K562 (cell line): Measurements from ENCODE around the gene PDE6G. TPM values are rescaled to one million over a fixed set of nuclear protein-coding genes. Genes with fewer than 3 reads are reported as not detected.
A peak's percentile ranks its signal among the peaks of the same experiment; 100 is the strongest.

ENCODE experiments used
- ATAC-seq: fragments of 200-7000 bp; cut with Tn5 transposase; 3 replicates; pipeline ENCODE4 v1.9.1; 2020; ENCODE audit warnings: moderate library complexity
- BruUV-seq: library from RNA; stranded (reverse); fragments of 400-500 nt; replicated peaks from 2 replicates; lab custom pipeline; 2021; lab: Mats Ljungman, UMichigan
- CTCF ChIA-PET: fragments of 300-600 bp; formaldehyde crosslinking; extraction: SDS; loops from one replicate; lab custom pipeline; 2021; ENCODE audit warnings: low intra/inter-chr PET ratio; lab: Yijun Ruan, JAX
- POLR2A ChIA-PET: fragments of 300-600, 350-650 bp; sonication (Branson Sonifier 250); formaldehyde crosslinking; extraction: SDS; loops from one replicate; lab custom pipeline; 2021; ENCODE audit warnings: antibody characterized with exemption, inconsistent platforms; lab: Yijun Ruan, JAX
- DNase-seq, 4 experiments: peaks; one replicate each; pipeline versions ENCODE4 v3.0.0 to v3.0.0-alpha.2; 2011 to 2018; ENCODE audit warnings: low spot score in 3 of 4, mixed read lengths in 3 of 4; ENCODE audit errors: extremely low read depth in 1 of 4
- FAIRE-seq: peaks from 2 replicates; lab custom pipeline; 2011; peaks lifted over from hg19 to GRCh38; lab: Jason Lieb, UNC
- H2AFZ ChIP-seq: 2 replicates; pipeline ENCODE4 v1.6.0; 2011; ENCODE audit warnings: low read depth, low read length, control low read depth, inconsistent platforms
- H3K27ac ChIP-seq: fragments of 200-600 bp; 3 replicates; pipeline ENCODE4 v1.8.0; 2011; ENCODE audit warnings: low read depth, mild to moderate bottlenecking, control low read depth, inconsistent platforms, low read length, moderate library complexity, mixed read lengths; ENCODE audit errors: extremely low read depth
- H3K27me3 ChIP-seq, 2 experiments: fragments of 300-600 bp in 1 of 2; 2 replicates in 1 of 2; 3 replicates in 1 of 2; pipeline versions ENCODE4 v1.6.0 to v1.8.0; 2011; ENCODE audit warnings: inconsistent platforms in 2 of 2, low read length in 2 of 2, mild to moderate bottlenecking in 1 of 2, mixed read lengths in 1 of 2, moderate library complexity in 1 of 2; ENCODE audit not compliant: control insufficient read depth in 2 of 2, insufficient read depth in 2 of 2
- H3K36me3 ChIP-seq: fragments of 300-600 bp; 3 replicates; pipeline ENCODE4 v1.8.0; 2011; ENCODE audit warnings: mild to moderate bottlenecking, low read length, inconsistent platforms; ENCODE audit not compliant: control insufficient read depth, insufficient read depth
- H3K4me1 ChIP-seq, 2 experiments: fragments of 200-600 bp in 1 of 2; replicated peaks in 1 of 2; 2 replicates in 1 of 2; 3 replicates in 1 of 2; pipeline versions ENCODE4 v1.5.1 to v1.8.0; 2011; ENCODE audit warnings: inconsistent platforms in 2 of 2, low read length in 2 of 2, mild to moderate bottlenecking in 1 of 2, mixed read lengths in 1 of 2, moderate library complexity in 1 of 2; ENCODE audit not compliant: control insufficient read depth in 2 of 2, insufficient read depth in 2 of 2
- H3K4me2 ChIP-seq: 2 replicates; pipeline ENCODE4 v1.6.1; 2011; ENCODE audit warnings: low read length, control low read depth, inconsistent platforms, mixed read lengths; ENCODE audit not compliant: insufficient read depth
- H3K4me3 ChIP-seq: fragments of 200-600 bp; sonication (generic), shearing (Covaris generic); 2 replicates; pipeline ENCODE4 v1.5.1; 2016; ENCODE audit warnings: control low read depth, inconsistent platforms
- H3K79me2 ChIP-seq: fragments of 200-600 bp; 3 replicates; pipeline ENCODE4 v1.8.0; 2011; ENCODE audit warnings: low read length, inconsistent platforms; ENCODE audit not compliant: control insufficient read depth, insufficient read depth
- H3K9ac ChIP-seq, 2 experiments: 2 replicates each; pipeline versions ENCODE4 v1.6.0 to v1.6.1; 2011; ENCODE audit warnings: low read depth in 2 of 2, low read length in 2 of 2, control low read depth in 1 of 2, inconsistent platforms in 1 of 2, mild to moderate bottlenecking in 1 of 2, mixed read lengths in 1 of 2; ENCODE audit not compliant: insufficient read depth in 1 of 2
- H3K9me1 ChIP-seq: one replicate; pipeline ENCODE4 v1.6.0; 2011; ENCODE audit warnings: inconsistent platforms, mild to moderate bottlenecking, low read length, moderate library complexity; ENCODE audit not compliant: control insufficient read depth, insufficient read depth
- H3K9me3 ChIP-seq: replicated peaks from 2 replicates; pipeline ENCODE4 v1.5.1; 2011; ENCODE audit warnings: low read depth, low read length, inconsistent platforms; ENCODE audit not compliant: control insufficient read depth, insufficient read depth
- H4K20me1 ChIP-seq: replicated peaks from 2 replicates; pipeline ENCODE4 v1.6.1; 2011; ENCODE audit warnings: low read length, inconsistent platforms, mixed read lengths; ENCODE audit not compliant: control insufficient read depth, insufficient read depth
- CBX1 ChIP-seq: sonication (generic); IDR thresholded peaks from 2 replicates; pipeline ENCODE4 v1.6.1; 2016; ENCODE audit warnings: antibody characterized with exemption, low read depth, mild to moderate bottlenecking
- CBX5 ChIP-seq: IDR thresholded peaks from 2 replicates; pipeline ENCODE4 v1.6.1; 2014; ENCODE audit warnings: low read depth, borderline replicate concordance
- ETV6 ChIP-seq, 3 experiments: fragments of 150-350 bp in 1 of 3; sonication (generic) in 1 of 3; formaldehyde crosslinking in 1 of 3; IDR thresholded peaks; 2 replicates each; pipeline versions ENCODE4 v1.6.1 to v1.8.0; 2014 to 2022; ENCODE audit warnings: borderline replicate concordance in 2 of 3, low read depth in 2 of 3, antibody characterized with exemption in 1 of 3, low read length in 1 of 3, mild to moderate bottlenecking in 1 of 3, missing genetic modification reagents in 1 of 3
- POLR3G ChIP-seq: IDR thresholded peaks from 2 replicates; pipeline ENCODE4 v1.6.1; 2011; ENCODE audit not compliant: insufficient read length, insufficient replicate concordance; ENCODE audit errors: extremely low read depth
- PRPF4 ChIP-seq: fragments of 200-400 bp; formaldehyde crosslinking; IDR thresholded peaks from one replicate; pipeline ENCODE4 v1.6.1; 2017; ENCODE audit warnings: low read length, low read depth, mild to moderate bottlenecking; ENCODE audit not compliant: insufficient read depth, poor library complexity, severe bottlenecking
- RBM25 ChIP-seq: fragments of 200-400 bp; formaldehyde crosslinking; IDR thresholded peaks from 2 replicates; pipeline ENCODE4 v1.6.1; 2018; ENCODE audit warnings: low read length, low read depth, moderate library complexity; ENCODE audit not compliant: severe bottlenecking
- SIN3A ChIP-seq, 2 experiments: fragments of 150-350 bp in 1 of 2; IDR thresholded peaks; 2 replicates each; pipeline ENCODE4 v1.6.1; 2011 to 2016; ENCODE audit warnings: borderline replicate concordance in 2 of 2, low read depth in 2 of 2, low read length in 2 of 2, mild to moderate bottlenecking in 2 of 2, moderate library complexity in 2 of 2; ENCODE audit not compliant: control insufficient read depth in 1 of 2
- SOX6 ChIP-seq: fragments of 450-650 bp; IDR thresholded peaks from 2 replicates; pipeline ENCODE4 v1.6.1; 2014; ENCODE audit warnings: mild to moderate bottlenecking
- SRSF1 ChIP-seq: fragments of 200-400 bp; formaldehyde crosslinking; IDR thresholded peaks from 2 replicates; pipeline ENCODE4 v1.6.1; 2017; ENCODE audit warnings: mild to moderate bottlenecking, low read depth, low read length, moderate library complexity
- ZFP1 ChIP-seq: fragments of 450-650 bp; formaldehyde crosslinking; IDR thresholded peaks from 2 replicates; pipeline ENCODE4 v1.4.0; 2020; ENCODE audit warnings: mild to moderate bottlenecking, mixed read lengths
- ZKSCAN3 ChIP-seq: fragments of 250-450 bp; sonication (Bioruptor Pico); IDR thresholded peaks from 2 replicates; pipeline ENCODE4 v1.4.0; 2020
- ZNF436 ChIP-seq: fragments of 250-450, 450-650 bp; sonication (Bioruptor Pico); formaldehyde crosslinking; IDR thresholded peaks from 2 replicates; pipeline ENCODE4 v1.7.0; 2020; ENCODE audit warnings: mild to moderate bottlenecking
- ZNF644 ChIP-seq: fragments of 200-800 bp; sonication (Bioruptor generic); IDR thresholded peaks from 2 replicates; pipeline ENCODE4 v1.6.1; 2016; ENCODE audit warnings: low read depth, missing genetic modification characterization, missing compliant biosample characterization
- WGBS: fragments of 100-300 bp; shearing (Covaris generic); methylation state at CpG from one replicate; pipeline ENCODE4 v1.1.6; 2016; ENCODE audit warnings: low coverage, mixed read lengths; ENCODE audit not compliant: insufficient coverage; ENCODE audit errors: missing lambda C conversion rate; 5-methylcytosine and 5-hydroxymethylcytosine counted together
- in situ Hi-C: fragments of 300-500 bp; cut with MboI; formaldehyde crosslinking; loops from 4 replicates; pipeline ENCODE4 v1.15.0; 2018; ENCODE audit warnings: inconsistent platforms, mixed read lengths
- intact Hi-C: fragments of 100-400 bp; cut with micrococcal nuclease; formaldehyde crosslinking; loops from 2 replicates; pipeline ENCODE4 v1.14.2; 2022
- polyA plus RNA-seq, 8 experiments: library from polyadenylated mRNA; depleted of rRNA in 4 of 8; stranded (reverse) in 5 of 8; unstranded in 3 of 8; fragments of >200 nt; fragmentation: Nextera tagmentation in 2 of 8; fragmentation: Illumina TruSeq in 1 of 8; extraction: Ambion mirVana in 2 of 8; extraction: Trizol in 1 of 8; gene quantifications; 2 replicates each; pipeline versions ENCODE4 v1.2.1 to v1.2.3, GENCODE V29; 2011 to 2014; ENCODE audit warnings: inconsistent platforms in 1 of 8, missing spikeins in 1 of 8
- total RNA-seq, 7 experiments: library from RNA; depleted of rRNA in 6 of 7; stranded (reverse); fragments of >200 nt in 6 of 7; fragmentation: Illumina TruSeq in 2 of 7; extraction: Trizol in 2 of 7; gene quantifications; 2 replicates each; pipeline versions ENCODE4 v1.2.1 to v1.2.3, GENCODE V29; 2011 to 2021; ENCODE audit warnings: low replicate concordance in 1 of 7
- TF ChIP-seq, protein P1 (sequence below): fragments of 450-650 bp; IDR thresholded peaks from 2 replicates; pipeline ENCODE4 v1.6.1; 2016; ENCODE audit warnings: mild to moderate bottlenecking
- TF ChIP-seq, protein P2 (sequence below): sonication (generic); formaldehyde crosslinking; IDR thresholded peaks from 2 replicates; pipeline ENCODE4 v1.8.1; 2023; ENCODE audit warnings: mild to moderate bottlenecking, missing genetic modification reagents

The PDE6G gene
- total and polyA plus RNA-seq, 9 of the 15 experiments (the other 6 are each of a cell fraction or from before 2014, with no cell fraction given): 0.14 to 0.59 TPM; not detected in 7

DNA sequence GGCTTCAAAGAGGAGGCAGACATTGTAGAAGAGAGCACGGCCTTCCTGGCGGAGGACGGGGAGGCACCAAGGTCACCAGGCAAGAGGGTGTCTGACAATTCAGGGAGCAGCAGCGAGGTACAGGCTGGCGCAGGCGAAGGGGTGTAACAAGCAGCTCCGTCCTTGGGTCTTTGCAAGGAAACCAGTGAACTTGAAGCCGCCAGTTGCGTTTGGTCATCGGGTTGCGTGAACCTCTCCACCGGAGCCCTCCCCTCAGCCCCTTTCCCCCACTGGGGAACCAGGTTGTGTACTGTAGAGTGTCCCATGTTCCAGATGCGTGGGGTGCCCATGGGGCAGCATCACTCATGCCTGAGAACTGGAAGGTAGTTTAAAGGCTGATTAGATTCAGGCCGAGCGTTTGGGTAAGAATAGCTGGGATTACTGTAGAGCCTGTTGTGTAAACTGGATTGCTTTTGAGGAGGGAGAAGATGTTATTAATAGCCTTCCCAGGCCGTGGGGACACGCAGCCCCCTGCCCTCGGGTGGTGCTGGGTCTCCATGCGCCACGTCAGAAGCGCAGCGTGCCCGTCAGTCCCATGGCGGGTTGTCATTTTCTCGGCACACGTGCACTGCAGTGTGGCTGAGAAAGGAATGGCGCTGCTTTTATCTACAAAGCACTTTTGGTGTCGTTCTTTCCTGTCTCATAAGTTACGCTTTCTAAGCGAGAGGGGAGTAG, 49.3 kb upstream of the PDE6G start:
- FAIRE-seq: no peak
- Histone ChIP-seq H3K4me3 (no peak overlapping the region), H3K4me2 (no peak overlapping the region), H3K36me3 (peaks cover 68% of the 10 kb centered on the region), H3K27me3 (no peaks in the 10 kb centered on the region), H3K27ac (peak overlapping the region; percentile 30; the same call in 1 of the 3 replicates), H2AFZ (no peak overlapping the region), H3K9me1 (peaks cover 2% of the 10 kb centered on the region), H3K4me1 (peaks cover 17 to 72% of the 10 kb centered on the region in 2 experiments; a peak in 4 of 5 replicates), H3K9me3 (no peaks in the 10 kb centered on the region), H3K9ac (peak overlapping the region in 1 of 2 experiments; percentile 7; a peak in 1 of 4 replicates)
- BruUV-seq: no TSS peak
- POLR2A ChIA-PET: interaction anchor here (4.7 kb wide), 1 partner anchor 7 kb away, joined by 54 read pairs; the partner anchor contains the start of gene SLC25A10
- intact Hi-C loops: no loop called here
- CTCF ChIA-PET: no interaction called here
- ATAC-seq: no peak
- WGBS: 92% methylated on average over 25 of the region's 30 CpGs
- TF ChIP-seq SIN3A (IDR thresholded peaks at IDR 0.05; ENCODE audit: borderline replicate concordance in 2 of 2, control insufficient read depth in 1 of 2, low read depth in 2 of 2, low read length in 2 of 2) (no peak), ZNF644 (no peak), SRSF1 (no peak), PRPF4 (no peak), ZNF436 (CRISPR knock-in tag) (no peak), RBM25 (no peak), ETV6 (IDR thresholded peaks at IDR 0.05; ENCODE audit: borderline replicate concordance in 1 of 2, low read depth in 2 of 2, low read length in 1 of 2) (no peak), ETV6 (CRISPR knock-in tag; IDR thresholded peaks at IDR 0.05; ENCODE audit: borderline replicate concordance) (no peak), ZFP1 (no peak), CBX1 (no peak), ZKSCAN3 (CRISPR knock-in tag) (no peak), POLR3G (no peak), CBX5 (no peak), SOX6 (no peak)
- TF ChIP-seq, protein P1, sequence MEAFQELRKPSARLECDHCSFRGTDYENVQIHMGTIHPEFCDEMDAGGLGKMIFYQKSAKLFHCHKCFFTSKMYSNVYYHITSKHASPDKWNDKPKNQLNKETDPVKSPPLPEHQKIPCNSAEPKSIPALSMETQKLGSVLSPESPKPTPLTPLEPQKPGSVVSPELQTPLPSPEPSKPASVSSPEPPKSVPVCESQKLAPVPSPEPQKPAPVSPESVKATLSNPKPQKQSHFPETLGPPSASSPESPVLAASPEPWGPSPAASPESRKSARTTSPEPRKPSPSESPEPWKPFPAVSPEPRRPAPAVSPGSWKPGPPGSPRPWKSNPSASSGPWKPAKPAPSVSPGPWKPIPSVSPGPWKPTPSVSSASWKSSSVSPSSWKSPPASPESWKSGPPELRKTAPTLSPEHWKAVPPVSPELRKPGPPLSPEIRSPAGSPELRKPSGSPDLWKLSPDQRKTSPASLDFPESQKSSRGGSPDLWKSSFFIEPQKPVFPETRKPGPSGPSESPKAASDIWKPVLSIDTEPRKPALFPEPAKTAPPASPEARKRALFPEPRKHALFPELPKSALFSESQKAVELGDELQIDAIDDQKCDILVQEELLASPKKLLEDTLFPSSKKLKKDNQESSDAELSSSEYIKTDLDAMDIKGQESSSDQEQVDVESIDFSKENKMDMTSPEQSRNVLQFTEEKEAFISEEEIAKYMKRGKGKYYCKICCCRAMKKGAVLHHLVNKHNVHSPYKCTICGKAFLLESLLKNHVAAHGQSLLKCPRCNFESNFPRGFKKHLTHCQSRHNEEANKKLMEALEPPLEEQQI: no peak
- TF ChIP-seq, protein P2, sequence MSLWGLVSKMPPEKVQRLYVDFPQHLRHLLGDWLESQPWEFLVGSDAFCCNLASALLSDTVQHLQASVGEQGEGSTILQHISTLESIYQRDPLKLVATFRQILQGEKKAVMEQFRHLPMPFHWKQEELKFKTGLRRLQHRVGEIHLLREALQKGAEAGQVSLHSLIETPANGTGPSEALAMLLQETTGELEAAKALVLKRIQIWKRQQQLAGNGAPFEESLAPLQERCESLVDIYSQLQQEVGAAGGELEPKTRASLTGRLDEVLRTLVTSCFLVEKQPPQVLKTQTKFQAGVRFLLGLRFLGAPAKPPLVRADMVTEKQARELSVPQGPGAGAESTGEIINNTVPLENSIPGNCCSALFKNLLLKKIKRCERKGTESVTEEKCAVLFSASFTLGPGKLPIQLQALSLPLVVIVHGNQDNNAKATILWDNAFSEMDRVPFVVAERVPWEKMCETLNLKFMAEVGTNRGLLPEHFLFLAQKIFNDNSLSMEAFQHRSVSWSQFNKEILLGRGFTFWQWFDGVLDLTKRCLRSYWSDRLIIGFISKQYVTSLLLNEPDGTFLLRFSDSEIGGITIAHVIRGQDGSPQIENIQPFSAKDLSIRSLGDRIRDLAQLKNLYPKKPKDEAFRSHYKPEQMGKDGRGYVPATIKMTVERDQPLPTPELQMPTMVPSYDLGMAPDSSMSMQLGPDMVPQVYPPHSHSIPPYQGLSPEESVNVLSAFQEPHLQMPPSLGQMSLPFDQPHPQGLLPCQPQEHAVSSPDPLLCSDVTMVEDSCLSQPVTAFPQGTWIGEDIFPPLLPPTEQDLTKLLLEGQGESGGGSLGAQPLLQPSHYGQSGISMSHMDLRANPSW (CRISPR knock-in tag): no peak
- TF ChIP-seq, all 486 proteins: peak for 0
- no peak for DNase-seq
- Histone ChIP-seq H4K20me1 (peaks cover 13% of the 10 kb centered on the region), H3K79me2 (peaks cover 58% of the 10 kb centered on the region)
- in situ Hi-C loops: no loop called here
